Epidermal melanocyte (primary cell): ENCODE measurements around the gene PRR23C.

Experiments used
- DNase-seq: peaks from one replicate; pipeline ENCODE4 v3.0.0; 2011; ENCODE audit warnings: low spot score; ENCODE audit not compliant: insufficient read length

The PRR23C gene

DNA sequence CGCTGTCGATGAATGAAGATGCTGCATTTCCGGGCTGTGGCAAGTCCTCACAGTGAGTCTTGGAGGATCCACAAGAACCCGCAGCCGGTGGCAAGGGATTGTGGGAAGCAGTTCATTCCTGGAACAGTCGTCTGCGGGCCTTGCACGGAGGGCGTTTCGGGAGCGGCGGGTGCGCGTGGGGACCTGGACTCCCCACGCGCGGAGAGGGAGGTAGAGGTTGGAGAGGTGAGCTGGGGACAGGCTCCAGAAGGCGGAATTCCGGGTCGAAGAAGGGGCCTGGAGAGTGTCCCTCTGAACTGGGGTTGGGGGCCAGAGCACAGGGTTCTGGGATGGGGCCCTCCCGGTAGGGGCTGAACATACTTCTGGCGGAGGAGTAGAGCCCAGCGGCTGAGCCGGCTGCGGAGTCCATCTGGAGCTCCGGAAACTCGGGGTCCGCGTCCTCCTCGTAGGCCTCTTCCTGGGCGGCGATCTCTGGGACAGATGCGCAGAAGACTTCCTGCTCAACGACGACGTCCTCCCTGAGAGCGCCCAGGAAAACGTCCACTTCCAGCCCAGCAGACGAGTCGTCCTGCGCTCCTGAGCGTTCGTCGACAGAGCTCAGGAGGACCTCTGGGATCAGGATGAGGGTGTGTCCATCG lies 39.2 kb downstream of the PRR23C start:
- no peak for DNase-seq

DNA sequence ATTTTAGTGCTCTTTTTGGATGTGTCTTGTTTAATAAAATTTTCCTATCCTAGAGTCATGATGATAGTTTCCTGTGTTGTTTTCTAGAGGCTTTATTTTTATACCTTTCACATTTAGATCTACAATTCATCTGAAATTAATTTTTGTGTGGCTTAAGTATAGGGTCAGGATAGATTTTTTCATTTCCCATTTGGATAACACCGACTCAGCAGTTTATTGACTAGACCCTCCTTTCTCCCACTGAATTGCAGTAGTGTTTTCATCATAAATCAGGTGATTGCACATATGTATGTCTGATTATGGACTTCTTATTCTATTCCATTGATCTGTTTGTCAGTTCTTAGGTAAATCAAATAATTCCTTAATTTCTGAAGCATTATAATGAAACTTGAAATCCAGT lies 49.0 kb downstream of the PRR23C start:
- no peak for DNase-seq
